GM04504 (cell line): ENCODE measurements around the gene HTR2C.
"Not testable (repeated sequence)": the region's sequence is repeated elsewhere in the genome, so short reads cannot be mapped to it uniquely, and the experiment has no call there.

Experiments
- DNase-seq: peaks from one replicate; pipeline ENCODE4 v3.0.0-alpha.2; 2012; ENCODE audit warnings: low read depth

Gene HTR2C

DNA sequence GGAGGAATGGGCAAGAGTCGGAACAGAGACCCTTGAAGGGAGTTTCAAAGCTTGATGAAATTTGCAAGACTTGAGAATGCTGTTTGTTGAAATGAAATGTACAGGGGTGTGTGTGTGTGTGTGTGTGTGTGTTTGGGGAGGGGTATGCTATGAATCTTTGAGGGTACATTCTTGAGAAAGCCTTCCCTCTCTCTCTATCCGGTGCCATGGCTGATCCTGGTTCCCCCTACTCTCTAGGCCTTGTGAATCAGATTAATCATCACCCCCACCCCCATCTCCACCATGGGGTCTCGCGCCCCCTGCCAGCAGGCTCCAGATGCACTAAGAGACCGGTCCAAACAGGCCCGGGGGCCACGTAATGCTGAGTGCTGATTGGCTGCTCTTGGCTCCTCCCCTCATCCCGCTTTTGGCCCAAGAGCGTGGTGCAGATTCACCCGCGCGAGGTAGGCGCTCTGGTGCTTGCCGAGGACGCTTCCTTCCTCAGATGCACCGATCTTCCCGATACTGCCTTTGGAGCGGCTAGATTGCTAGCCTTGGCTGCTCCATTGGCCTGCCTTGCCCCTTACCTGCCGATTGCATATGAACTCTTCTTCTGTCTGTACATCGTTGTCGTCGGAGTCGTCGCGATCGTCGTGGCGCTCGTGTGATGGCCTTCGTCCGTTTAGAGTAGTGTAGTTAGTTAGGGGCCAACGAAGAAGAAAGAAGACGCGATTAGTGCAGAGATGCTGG, at the start of gene HTR2C:
Gene HTR2C, plus strand, starts transcription at position 441 of the 729 bp plus-strand sequence. CDS start 142,851 bp downstream, outside the sequence.
- no peak for DNase-seq

GRCh38 chrX:114580336-114580735, 3.5 kb upstream of the HTR2C start:
- no peak for DNase-seq

- DNase-seq, result no peak
Observed at GRCh38 chrX:114581528-114582263, 2.2 kb upstream of the HTR2C start.

GRCh38 chrX:114582264-114582632, 1.6 kb upstream of the HTR2C start:
- no peak for DNase-seq

DNA sequence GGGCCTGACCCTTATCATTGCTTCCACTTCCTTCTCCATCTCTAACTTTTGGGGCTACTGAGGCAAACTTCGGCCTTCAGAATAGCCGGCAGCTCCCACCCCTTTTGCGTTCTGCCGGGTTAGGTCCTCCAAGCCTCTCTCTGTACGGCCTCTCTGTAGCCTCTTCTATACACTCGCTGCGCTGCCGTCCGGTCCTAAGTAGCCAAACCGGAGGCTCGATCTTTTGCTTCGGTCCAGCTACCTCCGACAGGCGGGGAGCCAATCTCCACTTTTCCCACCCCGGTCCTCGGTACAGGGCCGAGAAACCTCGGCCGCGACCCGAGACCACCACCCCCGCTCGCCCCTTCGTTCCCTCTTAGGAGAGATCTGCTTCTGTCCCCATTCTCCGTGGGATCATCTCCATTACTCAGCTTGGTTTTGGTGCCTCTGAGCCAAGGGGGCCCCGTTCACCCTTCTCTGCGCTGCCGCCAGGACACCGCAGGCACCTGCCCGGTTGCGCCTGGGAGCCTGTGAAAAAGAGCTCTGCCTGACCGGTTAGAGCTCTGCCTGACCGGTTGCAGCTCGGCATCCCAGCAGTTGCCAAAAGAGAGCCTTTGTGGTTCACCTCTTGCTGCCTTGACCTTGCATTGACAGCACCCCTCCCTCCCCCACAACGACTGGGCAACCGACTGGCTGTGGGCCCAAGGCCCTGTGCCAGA, 1.0 kb upstream of the HTR2C start:
- no peak for DNase-seq

DNA sequence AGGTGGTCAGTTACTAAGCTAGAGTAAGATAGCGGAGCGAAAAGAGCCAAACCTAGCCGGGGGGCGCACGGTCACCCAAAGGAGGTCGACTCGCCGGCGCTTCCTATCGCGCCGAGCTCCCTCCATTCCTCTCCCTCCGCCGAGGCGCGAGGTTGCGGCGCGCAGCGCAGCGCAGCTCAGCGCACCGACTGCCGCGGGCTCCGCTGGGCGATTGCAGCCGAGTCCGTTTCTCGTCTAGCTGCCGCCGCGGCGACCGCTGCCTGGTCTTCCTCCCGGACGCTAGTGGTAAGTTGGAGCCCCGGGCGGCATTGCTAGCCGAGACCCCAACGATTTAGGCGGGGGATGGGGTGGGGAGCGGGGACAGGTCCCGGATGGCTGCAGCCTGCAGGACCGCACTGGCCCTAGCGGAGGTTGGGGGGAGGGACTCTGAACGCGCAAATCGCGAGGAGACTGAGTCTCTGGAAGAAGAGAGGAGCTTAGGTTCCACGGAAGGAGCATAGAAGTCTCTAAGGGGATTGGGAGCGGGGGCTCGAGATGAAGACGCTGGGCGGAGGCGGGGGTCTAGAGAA, 573 bp downstream of the HTR2C start:
- no peak for DNase-seq

DNA sequence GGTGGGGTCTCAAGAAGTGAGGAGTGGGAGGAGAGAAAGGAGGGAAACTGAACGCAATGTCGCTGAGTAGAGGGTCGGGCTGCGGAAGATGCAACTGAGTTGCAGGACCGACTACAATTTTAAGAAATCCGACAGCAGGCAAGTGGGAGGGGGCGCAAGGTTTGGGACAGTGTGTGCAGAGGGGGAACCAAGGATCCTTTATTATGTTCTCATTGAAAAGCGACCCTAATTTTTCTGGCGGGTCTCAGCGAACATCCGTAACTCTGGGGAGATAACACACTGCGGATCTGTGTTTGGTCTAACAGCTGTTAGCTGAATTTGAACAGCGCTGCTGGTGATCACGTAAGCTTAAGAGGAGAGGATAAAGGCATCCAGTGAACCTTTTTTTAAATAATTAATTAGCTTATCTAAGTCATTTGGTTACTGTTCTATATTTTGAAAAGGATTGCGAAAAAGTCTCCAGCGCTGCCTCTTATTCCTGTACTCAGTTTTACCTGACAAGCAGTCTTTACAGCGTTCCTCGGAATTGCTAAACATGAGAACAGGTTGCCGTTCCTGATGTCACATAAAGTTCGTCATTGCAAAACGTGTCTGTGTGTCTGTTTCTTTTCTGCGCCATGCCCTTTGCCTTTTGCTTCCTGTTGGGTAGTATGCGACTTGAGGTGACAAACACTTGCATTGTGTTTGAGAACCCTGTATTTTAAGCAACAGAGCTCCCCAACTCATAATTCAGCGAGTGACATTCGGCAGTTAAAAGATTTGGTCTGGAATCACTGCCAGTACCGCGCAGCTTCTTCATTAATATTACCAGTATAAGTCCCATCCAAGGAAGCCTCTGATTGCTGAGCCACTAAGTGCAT, 1.3 kb downstream of the HTR2C start:
- no peak for DNase-seq

GRCh38 chrX:114591121-114591520, 7.2 kb downstream of the HTR2C start:
- no peak for DNase-seq

- no peak for DNase-seq
Observed at GRCh38 chrX:114599305-114599704, 15.4 kb downstream of the HTR2C start.

- no peak for DNase-seq
Observed at GRCh38 chrX:114599911-114600310, 16.0 kb downstream of the HTR2C start.

- not testable (repeated sequence) for DNase-seq
Observed at GRCh38 chrX:114606619-114607018, 22.7 kb downstream of the HTR2C start.

DNA sequence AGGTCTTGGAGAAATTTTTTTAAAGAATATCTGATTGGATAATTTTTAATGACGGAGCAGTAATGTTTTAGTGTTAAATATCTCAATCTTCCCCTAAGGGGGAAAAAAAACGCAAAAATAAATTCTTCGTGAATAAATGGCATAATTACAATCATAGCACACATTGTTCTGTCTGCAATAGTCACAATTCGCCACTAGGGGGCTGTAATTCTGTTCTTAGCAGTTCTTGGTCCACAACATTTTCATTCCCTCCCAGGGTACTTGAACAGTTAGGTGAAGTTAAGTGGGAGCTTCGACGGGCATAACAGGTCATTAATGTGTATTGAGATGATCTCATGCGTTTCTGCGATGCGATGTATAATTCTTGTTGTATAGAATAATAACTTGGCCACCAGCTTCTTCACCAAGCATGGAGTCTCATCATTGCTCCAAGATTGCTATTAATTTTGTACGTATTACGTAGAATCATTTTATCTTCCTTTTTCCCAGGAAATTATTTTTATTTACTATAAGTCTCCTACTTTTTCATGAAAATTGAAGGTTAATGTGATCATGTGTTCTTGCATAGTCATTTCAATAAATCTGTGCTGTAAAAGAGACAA, 27.2 kb downstream of the HTR2C start:
- DNase-seq, result no peak

GRCh38 chrX:114615765-114616164, 31.9 kb downstream of the HTR2C start:
- DNase-seq, result no peak

DNA sequence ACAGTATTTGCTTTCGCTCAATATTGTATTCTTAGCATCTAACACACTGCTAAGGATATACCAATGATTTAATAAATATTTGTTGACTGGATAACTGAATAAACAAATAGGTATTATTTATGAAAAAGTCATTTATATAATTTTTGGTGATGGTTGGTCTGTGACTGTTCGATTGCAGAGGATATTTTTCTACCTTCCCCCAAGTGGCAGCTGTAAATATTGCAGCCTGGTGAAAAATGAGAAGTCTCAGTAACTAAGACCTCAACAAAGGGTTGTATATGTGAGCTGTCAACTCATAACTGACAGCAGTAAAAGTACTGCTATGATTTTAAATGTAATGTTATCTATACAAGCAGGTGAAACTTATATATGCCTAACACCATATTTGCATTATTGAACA, 36.0 kb downstream of the HTR2C start:
- DNase-seq, result no peak

DNA sequence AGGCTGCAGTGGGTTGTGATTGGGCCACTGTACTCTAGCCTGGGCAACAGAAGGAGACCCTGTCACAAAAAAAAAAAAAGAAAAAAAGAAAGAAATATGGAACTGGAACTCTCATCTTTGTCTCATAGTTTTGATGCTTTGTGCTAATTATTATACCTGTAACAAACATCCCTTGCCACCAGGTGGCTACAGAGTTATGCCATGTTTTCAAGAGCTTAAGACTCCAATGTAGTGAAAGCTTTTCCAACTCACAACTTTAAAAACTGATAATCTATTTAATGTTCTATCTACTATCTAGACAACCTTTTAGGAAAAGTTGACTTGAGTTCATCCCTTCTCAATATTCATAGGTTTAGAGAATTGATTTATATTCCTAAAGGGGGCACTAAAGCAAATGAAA, 42.4 kb downstream of the HTR2C start:
- DNase-seq, result no peak

- no peak for DNase-seq
Observed at GRCh38 chrX:114635986-114636385, 52.1 kb downstream of the HTR2C start.

DNA sequence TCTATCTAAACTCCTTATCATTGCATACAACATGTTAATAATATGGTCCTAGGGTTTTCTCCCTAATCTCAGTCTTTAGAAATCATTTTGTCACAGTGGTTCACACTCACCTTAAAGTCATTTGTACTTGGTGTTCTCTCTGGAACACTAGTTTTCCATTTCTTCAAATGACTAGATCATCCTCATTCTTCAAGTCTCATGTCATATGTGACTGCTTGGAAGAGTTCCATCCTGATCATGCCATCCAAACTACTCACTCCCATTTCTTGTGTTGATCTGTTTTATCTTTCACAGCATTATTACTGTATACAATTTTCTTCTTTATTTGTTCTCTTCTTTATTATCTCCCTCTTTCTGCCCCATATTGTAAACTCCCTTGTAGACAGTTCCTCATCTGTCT, 66.5 kb downstream of the HTR2C start:
- DNase-seq, result peak; percentile 10

DNA sequence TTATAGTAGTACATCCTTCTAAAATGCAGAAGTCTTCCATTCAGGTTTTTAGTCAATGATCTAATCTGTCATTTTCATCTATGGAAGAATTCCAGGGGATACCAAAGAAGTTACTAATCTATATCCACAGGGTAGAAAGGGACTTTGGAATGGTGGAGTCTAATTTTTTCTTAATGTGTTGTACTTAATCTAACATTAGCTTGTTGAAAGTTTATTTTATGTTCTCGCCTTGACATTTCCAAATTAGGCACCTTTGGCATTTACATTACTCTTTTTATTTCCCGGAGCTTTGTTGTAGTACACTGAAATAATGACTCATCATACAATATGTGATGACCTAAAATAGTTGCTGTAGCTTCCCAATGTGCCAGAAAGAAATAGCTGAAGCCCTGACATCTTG, 91.5 kb downstream of the HTR2C start:
- peak; percentile 66 for DNase-seq

- not testable (repeated sequence) for DNase-seq
Observed at GRCh38 chrX:114700533-114700932, 116.6 kb downstream of the HTR2C start.

DNA sequence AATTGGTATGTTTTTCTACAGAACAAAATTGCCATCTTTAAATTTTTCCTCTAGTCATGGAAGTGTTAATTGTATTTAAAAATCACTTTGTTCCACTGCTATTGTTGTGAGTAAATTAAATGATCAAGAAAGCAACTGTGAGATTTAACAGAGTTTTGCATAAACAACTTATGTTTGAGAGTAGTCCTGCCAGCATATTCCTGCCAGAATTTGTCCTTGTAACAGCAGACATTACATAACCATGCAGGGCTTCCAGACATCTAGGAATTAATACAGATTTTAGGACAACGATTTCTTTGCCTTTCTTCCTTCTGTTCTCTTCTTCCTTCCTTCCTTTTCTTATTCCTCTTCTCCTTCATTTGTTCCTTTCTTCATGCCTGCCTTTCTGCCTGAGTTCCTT, 125.5 kb downstream of the HTR2C start:
- no peak for DNase-seq

- peak; percentile 3 for DNase-seq
Observed at GRCh38 chrX:114710571-114710970, 126.7 kb downstream of the HTR2C start.
